Liver (tissue), 3 donors: Measurements from ENCODE around the gene CUL7.

ENCODE experiments used
- FOXA1 ChIP-seq: IDR thresholded peaks from 2 replicates; pipeline ENCODE4 v1.6.1; 2016; ENCODE audit warnings: antibody characterized with exemption
- GABPA ChIP-seq, 2 donors: IDR thresholded peaks in 1 of 2; conservative IDR thresholded peaks in 1 of 2; 2 replicates each; pipeline ENCODE4 v1.6.1; 2016; ENCODE audit warnings: antibody characterized with exemption in 2 of 2, mild to moderate bottlenecking in 1 of 2, moderate library complexity in 1 of 2
- JUND ChIP-seq, 2 donors: IDR thresholded peaks; 2 replicates each; pipeline ENCODE4 v1.6.1; 2016; ENCODE audit warnings: antibody characterized with exemption in 2 of 2
- NR2F2 ChIP-seq: IDR thresholded peaks from 2 replicates; pipeline ENCODE4 v1.6.1; 2016; ENCODE audit warnings: antibody characterized with exemption
- RAD21 ChIP-seq, 2 donors: IDR thresholded peaks; 2 replicates each; pipeline ENCODE4 v1.6.1; 2016; ENCODE audit warnings: antibody characterized with exemption in 2 of 2, mild to moderate bottlenecking in 2 of 2
- SP1 ChIP-seq: IDR thresholded peaks from 2 replicates; pipeline ENCODE4 v1.6.1; 2018; ENCODE audit warnings: antibody characterized with exemption, mild to moderate bottlenecking
- YY1 ChIP-seq: IDR thresholded peaks from 2 replicates; pipeline ENCODE4 v1.6.1; 2016; ENCODE audit warnings: antibody characterized with exemption, mild to moderate bottlenecking
- TF ChIP-seq, protein P1 (sequence below): IDR thresholded peaks from 2 replicates; pipeline ENCODE4 v1.6.1; 2016; ENCODE audit warnings: antibody characterized with exemption, mild to moderate bottlenecking
- TF ChIP-seq, protein P2 (sequence below): fragments of 150-350 bp; IDR thresholded peaks from 2 replicates; pipeline ENCODE4 v1.5.1; 2017; ENCODE audit warnings: improper control_type of control experiment, low read depth, low read length; ENCODE audit not compliant: missing input control
- TF ChIP-seq, protein P3 (sequence below): IDR thresholded peaks from 2 replicates; pipeline ENCODE4 v1.6.1; 2016; ENCODE audit warnings: antibody characterized with exemption
- TF ChIP-seq, protein P4 (sequence below): IDR thresholded peaks from 2 replicates; pipeline ENCODE4 v1.6.1; 2016; ENCODE audit warnings: antibody characterized with exemption
- TF ChIP-seq, protein P5 (sequence below): IDR thresholded peaks from 2 replicates; pipeline ENCODE4 v1.6.1; 2016; ENCODE audit warnings: antibody characterized with exemption
- donor health status: healthy.
- donor health status: healthy.

DNA sequence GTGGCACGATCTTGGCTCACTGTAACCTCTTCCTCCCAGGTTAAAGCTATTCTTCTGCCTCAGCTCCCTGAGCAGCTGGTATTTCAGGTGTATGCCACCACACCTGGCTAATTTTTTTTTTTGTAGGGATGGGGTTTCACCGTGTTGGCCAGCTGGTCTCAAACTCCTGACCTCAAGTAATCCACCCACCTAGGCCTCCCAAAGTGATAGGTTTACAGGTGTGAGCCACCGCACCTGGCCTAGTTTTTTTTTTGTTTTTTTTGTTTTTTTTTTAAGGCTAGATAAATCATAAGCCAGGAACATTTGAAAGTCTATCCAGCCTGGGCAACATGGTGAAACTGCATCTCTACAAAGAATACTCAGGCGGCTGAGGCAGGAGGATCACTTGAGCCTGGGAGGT lies 21.3 kb downstream of the CUL7 start:
- TF ChIP-seq, protein P1, sequence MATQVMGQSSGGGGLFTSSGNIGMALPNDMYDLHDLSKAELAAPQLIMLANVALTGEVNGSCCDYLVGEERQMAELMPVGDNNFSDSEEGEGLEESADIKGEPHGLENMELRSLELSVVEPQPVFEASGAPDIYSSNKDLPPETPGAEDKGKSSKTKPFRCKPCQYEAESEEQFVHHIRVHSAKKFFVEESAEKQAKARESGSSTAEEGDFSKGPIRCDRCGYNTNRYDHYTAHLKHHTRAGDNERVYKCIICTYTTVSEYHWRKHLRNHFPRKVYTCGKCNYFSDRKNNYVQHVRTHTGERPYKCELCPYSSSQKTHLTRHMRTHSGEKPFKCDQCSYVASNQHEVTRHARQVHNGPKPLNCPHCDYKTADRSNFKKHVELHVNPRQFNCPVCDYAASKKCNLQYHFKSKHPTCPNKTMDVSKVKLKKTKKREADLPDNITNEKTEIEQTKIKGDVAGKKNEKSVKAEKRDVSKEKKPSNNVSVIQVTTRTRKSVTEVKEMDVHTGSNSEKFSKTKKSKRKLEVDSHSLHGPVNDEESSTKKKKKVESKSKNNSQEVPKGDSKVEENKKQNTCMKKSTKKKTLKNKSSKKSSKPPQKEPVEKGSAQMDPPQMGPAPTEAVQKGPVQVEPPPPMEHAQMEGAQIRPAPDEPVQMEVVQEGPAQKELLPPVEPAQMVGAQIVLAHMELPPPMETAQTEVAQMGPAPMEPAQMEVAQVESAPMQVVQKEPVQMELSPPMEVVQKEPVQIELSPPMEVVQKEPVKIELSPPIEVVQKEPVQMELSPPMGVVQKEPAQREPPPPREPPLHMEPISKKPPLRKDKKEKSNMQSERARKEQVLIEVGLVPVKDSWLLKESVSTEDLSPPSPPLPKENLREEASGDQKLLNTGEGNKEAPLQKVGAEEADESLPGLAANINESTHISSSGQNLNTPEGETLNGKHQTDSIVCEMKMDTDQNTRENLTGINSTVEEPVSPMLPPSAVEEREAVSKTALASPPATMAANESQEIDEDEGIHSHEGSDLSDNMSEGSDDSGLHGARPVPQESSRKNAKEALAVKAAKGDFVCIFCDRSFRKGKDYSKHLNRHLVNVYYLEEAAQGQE = no peak
- TF ChIP-seq, protein P2, sequence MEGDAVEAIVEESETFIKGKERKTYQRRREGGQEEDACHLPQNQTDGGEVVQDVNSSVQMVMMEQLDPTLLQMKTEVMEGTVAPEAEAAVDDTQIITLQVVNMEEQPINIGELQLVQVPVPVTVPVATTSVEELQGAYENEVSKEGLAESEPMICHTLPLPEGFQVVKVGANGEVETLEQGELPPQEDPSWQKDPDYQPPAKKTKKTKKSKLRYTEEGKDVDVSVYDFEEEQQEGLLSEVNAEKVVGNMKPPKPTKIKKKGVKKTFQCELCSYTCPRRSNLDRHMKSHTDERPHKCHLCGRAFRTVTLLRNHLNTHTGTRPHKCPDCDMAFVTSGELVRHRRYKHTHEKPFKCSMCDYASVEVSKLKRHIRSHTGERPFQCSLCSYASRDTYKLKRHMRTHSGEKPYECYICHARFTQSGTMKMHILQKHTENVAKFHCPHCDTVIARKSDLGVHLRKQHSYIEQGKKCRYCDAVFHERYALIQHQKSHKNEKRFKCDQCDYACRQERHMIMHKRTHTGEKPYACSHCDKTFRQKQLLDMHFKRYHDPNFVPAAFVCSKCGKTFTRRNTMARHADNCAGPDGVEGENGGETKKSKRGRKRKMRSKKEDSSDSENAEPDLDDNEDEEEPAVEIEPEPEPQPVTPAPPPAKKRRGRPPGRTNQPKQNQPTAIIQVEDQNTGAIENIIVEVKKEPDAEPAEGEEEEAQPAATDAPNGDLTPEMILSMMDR = no peak
- no peak for TF ChIP-seq SP1
- TF ChIP-seq, protein P3, sequence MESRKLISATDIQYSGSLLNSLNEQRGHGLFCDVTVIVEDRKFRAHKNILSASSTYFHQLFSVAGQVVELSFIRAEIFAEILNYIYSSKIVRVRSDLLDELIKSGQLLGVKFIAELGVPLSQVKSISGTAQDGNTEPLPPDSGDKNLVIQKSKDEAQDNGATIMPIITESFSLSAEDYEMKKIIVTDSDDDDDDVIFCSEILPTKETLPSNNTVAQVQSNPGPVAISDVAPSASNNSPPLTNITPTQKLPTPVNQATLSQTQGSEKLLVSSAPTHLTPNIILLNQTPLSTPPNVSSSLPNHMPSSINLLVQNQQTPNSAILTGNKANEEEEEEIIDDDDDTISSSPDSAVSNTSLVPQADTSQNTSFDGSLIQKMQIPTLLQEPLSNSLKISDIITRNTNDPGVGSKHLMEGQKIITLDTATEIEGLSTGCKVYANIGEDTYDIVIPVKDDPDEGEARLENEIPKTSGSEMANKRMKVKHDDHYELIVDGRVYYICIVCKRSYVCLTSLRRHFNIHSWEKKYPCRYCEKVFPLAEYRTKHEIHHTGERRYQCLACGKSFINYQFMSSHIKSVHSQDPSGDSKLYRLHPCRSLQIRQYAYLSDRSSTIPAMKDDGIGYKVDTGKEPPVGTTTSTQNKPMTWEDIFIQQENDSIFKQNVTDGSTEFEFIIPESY = no peak
- no peak for TF ChIP-seq YY1
- TF ChIP-seq JUND (IDR thresholded peaks at IDR 0.05) = no peak
- no peak for TF ChIP-seq NR2F2
- TF ChIP-seq GABPA (IDR thresholded peaks at IDR 0.05 in 1 of 2, conservative IDR thresholded peaks at IDR 0.05 in 1 of 2) = no peak
- TF ChIP-seq, protein P4, sequence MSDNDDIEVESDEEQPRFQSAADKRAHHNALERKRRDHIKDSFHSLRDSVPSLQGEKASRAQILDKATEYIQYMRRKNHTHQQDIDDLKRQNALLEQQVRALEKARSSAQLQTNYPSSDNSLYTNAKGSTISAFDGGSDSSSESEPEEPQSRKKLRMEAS = no peak
- TF ChIP-seq RAD21 (IDR thresholded peaks at IDR 0.05) = no peak
- no peak for TF ChIP-seq FOXA1
- TF ChIP-seq, protein P5, sequence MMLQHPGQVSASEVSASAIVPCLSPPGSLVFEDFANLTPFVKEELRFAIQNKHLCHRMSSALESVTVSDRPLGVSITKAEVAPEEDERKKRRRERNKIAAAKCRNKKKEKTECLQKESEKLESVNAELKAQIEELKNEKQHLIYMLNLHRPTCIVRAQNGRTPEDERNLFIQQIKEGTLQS = no peak
